ENCODE measurements around the gene CNGA3.

DNA sequence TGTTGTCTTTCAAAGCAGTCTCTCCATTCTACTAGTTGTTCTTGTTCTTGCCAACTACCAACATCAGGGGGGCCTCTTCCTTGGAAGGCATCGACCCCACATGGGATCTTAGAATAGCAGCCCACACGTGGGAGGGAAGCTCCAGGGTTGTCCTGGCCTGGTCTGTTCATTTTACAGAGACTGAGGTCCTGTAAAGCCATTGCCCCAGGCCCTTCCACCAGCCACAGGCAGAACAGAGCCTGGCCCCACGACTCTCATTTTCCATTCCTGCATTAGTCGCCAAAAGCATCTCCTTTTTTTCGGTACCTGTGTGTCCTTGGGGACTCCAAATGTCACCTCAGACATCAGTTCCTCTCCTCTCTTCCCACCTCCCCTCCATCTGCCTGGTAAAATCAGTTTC, 28.0 kb downstream of the CNGA3 start:
- TF ChIP-seq, protein P1, sequence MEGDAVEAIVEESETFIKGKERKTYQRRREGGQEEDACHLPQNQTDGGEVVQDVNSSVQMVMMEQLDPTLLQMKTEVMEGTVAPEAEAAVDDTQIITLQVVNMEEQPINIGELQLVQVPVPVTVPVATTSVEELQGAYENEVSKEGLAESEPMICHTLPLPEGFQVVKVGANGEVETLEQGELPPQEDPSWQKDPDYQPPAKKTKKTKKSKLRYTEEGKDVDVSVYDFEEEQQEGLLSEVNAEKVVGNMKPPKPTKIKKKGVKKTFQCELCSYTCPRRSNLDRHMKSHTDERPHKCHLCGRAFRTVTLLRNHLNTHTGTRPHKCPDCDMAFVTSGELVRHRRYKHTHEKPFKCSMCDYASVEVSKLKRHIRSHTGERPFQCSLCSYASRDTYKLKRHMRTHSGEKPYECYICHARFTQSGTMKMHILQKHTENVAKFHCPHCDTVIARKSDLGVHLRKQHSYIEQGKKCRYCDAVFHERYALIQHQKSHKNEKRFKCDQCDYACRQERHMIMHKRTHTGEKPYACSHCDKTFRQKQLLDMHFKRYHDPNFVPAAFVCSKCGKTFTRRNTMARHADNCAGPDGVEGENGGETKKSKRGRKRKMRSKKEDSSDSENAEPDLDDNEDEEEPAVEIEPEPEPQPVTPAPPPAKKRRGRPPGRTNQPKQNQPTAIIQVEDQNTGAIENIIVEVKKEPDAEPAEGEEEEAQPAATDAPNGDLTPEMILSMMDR (IDR thresholded peaks at IDR 0.05; ENCODE audit: low read length): no peak
- no peak for TF ChIP-seq EZH2 (IDR thresholded peaks at IDR 0.05; ENCODE audit: borderline replicate concordance, low read length)

All from OCI-LY1 (cell line).